ENCODE data around the gene PGBD5.

DNA sequence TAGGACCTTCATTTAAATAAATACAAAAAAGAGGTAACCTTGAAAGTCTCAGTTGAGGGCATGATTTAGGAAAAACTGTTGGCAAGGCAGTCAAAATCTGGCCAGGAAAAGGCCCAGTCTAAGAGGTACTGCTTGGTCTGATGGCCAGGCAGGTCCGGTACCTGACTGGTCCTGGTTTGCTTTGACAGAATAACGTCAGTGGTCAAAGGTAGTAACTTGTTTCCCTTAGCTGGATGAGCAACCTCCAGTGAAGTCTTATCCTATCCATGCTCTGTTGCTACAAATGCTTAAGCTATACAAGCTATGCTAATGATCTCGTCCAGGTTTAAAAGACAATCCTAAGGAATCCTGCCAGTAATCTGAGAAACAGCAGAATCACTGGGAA is 85.0 kb downstream of the PGBD5 start:
- TF ChIP-seq, protein P1, sequence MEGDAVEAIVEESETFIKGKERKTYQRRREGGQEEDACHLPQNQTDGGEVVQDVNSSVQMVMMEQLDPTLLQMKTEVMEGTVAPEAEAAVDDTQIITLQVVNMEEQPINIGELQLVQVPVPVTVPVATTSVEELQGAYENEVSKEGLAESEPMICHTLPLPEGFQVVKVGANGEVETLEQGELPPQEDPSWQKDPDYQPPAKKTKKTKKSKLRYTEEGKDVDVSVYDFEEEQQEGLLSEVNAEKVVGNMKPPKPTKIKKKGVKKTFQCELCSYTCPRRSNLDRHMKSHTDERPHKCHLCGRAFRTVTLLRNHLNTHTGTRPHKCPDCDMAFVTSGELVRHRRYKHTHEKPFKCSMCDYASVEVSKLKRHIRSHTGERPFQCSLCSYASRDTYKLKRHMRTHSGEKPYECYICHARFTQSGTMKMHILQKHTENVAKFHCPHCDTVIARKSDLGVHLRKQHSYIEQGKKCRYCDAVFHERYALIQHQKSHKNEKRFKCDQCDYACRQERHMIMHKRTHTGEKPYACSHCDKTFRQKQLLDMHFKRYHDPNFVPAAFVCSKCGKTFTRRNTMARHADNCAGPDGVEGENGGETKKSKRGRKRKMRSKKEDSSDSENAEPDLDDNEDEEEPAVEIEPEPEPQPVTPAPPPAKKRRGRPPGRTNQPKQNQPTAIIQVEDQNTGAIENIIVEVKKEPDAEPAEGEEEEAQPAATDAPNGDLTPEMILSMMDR (conservative IDR thresholded peaks at IDR 0.05 in 1 of 2, IDR thresholded peaks at IDR 0.05 in 1 of 2; ENCODE audit: low read depth in 1 of 2, low read length in 2 of 2) = no peak
- no peak for TF ChIP-seq EZH2 (IDR thresholded peaks at IDR 0.05; ENCODE audit: low read length, missing control alignments)

Data from fibroblast of lung (primary cell).